GM18873 (cell line): ENCODE results near the gene FRMPD4.

Experiments used
- ATAC-seq: cut with Tn5 transposase; IDR thresholded peaks from one replicate; pipeline ENCODE4 v1.9.1; 2021; ENCODE audit warnings: mild to moderate bottlenecking, moderate library complexity, moderate number of reproducible peaks; ENCODE audit not compliant: unreplicated experiment, low FRiP score

The FRMPD4 gene

GRCh38 chrX:12611471-12611870 lies 473.2 kb downstream of the FRMPD4 start:
- ATAC-seq, result no peak

- ATAC-seq, result no peak
Observed at GRCh38 chrX:12614266-12614665, 476.0 kb downstream of the FRMPD4 start.

GRCh38 chrX:12615061-12615460 lies 476.8 kb downstream of the FRMPD4 start:
- ATAC-seq, result no peak

GRCh38 chrX:12617241-12617640 lies 479.0 kb downstream of the FRMPD4 start:
- no peak for ATAC-seq

- no peak for ATAC-seq
Observed at GRCh38 chrX:12647230-12647629, 509.0 kb downstream of the FRMPD4 start.

GRCh38 chrX:12648995-12649394 lies 510.7 kb downstream of the FRMPD4 start:
- no peak for ATAC-seq

GRCh38 chrX:12657433-12657832 lies 519.2 kb downstream of the FRMPD4 start:
- ATAC-seq, result no peak

- no peak for ATAC-seq
Observed at GRCh38 chrX:12657881-12658280, 519.6 kb downstream of the FRMPD4 start.

GRCh38 chrX:12661464-12661863 lies 523.2 kb downstream of the FRMPD4 start:
- no peak for ATAC-seq

GRCh38 chrX:12672367-12673106 lies 534.3 kb downstream of the FRMPD4 start:
- ATAC-seq, result no peak

- ATAC-seq, result no peak
Observed at GRCh38 chrX:12673487-12673886, 535.2 kb downstream of the FRMPD4 start.

GRCh38 chrX:12679522-12679921 lies 541.2 kb downstream of the FRMPD4 start:
- ATAC-seq, result no peak

- no peak for ATAC-seq
Observed at GRCh38 chrX:12681047-12681446, 542.8 kb downstream of the FRMPD4 start.

GRCh38 chrX:12685541-12685940 lies 547.3 kb downstream of the FRMPD4 start:
- no peak for ATAC-seq

GRCh38 chrX:12686331-12686730 lies 548.1 kb downstream of the FRMPD4 start:
- ATAC-seq, result no peak

GRCh38 chrX:12690646-12691045 lies 552.4 kb downstream of the FRMPD4 start:
- ATAC-seq, result no peak

GRCh38 chrX:12693754-12694153 lies 555.5 kb downstream of the FRMPD4 start:
- ATAC-seq, result no peak

- ATAC-seq, result no peak
Observed at GRCh38 chrX:12700745-12701144, 562.5 kb downstream of the FRMPD4 start.

GRCh38 chrX:12701628-12702027 lies 563.4 kb downstream of the FRMPD4 start:
- ATAC-seq, result no peak

GRCh38 chrX:12702509-12703091 lies 564.3 kb downstream of the FRMPD4 start:
- no peak for ATAC-seq

- no peak for ATAC-seq
Observed at GRCh38 chrX:12704706-12705105, 566.4 kb downstream of the FRMPD4 start.

- ATAC-seq, result no peak
Observed at GRCh38 chrX:12709047-12709446, 570.8 kb downstream of the FRMPD4 start.
